ENCODE results near the gene POU4F1.

The POU4F1 gene

DNA sequence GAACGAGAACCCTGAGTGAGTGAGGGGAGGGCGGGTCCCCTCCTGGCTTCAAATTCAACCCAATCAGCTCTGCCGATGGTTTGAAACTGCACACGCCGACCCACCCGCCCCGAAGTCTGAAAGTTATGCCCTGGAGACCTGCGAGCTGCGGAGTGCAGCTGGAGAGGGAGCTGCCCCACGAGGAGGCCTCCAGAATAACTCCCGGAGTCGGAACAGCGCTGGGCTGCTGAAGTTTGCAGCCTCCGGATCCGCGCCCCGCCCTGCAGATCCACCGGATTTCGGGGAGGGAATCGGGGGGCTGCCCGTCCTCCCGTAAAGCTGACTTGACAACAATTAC lies 7.0 kb downstream of the POU4F1 start:
- no peak for DNase-seq (ENCODE audit: low spot score)
- TF ChIP-seq, protein P1, sequence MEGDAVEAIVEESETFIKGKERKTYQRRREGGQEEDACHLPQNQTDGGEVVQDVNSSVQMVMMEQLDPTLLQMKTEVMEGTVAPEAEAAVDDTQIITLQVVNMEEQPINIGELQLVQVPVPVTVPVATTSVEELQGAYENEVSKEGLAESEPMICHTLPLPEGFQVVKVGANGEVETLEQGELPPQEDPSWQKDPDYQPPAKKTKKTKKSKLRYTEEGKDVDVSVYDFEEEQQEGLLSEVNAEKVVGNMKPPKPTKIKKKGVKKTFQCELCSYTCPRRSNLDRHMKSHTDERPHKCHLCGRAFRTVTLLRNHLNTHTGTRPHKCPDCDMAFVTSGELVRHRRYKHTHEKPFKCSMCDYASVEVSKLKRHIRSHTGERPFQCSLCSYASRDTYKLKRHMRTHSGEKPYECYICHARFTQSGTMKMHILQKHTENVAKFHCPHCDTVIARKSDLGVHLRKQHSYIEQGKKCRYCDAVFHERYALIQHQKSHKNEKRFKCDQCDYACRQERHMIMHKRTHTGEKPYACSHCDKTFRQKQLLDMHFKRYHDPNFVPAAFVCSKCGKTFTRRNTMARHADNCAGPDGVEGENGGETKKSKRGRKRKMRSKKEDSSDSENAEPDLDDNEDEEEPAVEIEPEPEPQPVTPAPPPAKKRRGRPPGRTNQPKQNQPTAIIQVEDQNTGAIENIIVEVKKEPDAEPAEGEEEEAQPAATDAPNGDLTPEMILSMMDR (IDR thresholded peaks at IDR 0.05; ENCODE audit: extremely low read depth, missing control alignments): no peak

DNA sequence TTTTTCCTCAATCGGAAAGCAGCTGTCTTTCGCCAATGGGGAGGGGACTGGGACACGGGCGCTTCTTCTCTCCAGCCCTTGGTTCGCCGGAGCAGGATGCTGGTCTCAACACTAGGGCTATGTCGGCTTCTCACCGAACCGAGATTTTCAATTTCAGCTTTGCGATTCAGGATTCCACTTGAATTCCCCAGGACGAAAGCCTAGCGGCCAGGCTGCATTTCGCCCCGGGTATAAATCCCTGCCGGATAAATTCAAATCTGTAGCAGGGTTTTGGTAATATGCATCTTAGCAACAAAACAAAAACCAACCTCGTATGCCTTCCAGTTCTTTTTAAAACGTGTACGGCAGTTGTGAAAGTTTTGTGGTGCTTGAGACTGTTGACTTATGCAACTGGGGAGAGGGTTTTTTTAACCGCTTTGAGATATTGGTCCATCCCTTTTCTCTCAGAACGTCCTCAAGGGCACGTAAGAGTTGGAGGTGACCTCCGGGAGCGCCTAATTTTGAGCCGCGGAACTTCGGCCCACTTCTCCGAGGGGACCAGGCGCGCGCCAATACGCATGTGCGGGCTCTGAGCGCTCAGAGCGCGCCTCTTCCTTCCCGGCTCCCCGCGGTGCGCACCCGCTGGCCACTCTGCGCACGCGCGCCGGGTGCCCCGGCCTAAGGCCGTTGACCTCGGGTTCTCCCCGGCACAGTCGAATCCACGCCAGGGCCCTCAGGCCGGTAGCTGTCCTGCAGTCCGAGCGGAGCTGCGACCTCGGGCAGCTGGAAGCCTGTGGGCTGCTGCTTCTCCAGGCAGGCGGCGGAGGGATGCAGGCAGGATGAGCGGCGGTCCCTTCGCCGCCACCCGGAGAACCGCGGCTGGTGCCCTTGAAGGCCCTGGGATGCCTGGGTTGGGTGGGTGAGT lies 7.6 kb downstream of the POU4F1 start:
- TF ChIP-seq, protein P1 (IDR thresholded peaks at IDR 0.05; ENCODE audit: extremely low read depth, missing control alignments): no peak
- peak; percentile 74 for DNase-seq (ENCODE audit: low spot score)

DNA sequence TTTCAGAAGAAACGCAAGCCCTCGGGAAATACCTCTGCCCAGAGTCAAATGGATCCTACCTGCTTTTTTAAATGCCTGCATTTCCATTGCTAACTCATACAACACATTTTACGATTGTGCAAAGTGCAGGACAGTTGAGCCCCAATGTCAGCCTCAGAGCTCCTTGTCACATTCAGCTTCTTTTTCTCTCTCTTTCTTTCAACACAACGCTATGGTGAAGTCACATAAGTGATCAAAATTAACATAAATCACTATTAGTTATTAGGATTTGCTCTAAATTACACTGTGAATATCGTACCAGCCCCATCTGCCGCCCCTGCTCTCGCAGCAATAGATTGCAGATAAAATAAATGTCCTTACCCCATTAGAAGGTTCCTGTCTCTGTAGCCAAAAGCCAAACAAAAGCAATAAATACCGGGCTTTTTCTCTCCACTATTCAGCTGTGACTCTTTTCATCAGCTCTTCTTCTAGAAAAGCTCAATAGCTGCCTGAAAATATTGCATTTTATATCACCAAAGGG lies 8.8 kb downstream of the POU4F1 start:
- TF ChIP-seq, protein P1 (IDR thresholded peaks at IDR 0.05; ENCODE audit: extremely low read depth, missing control alignments): no peak
- no peak for DNase-seq (ENCODE audit: low spot score)

DNA sequence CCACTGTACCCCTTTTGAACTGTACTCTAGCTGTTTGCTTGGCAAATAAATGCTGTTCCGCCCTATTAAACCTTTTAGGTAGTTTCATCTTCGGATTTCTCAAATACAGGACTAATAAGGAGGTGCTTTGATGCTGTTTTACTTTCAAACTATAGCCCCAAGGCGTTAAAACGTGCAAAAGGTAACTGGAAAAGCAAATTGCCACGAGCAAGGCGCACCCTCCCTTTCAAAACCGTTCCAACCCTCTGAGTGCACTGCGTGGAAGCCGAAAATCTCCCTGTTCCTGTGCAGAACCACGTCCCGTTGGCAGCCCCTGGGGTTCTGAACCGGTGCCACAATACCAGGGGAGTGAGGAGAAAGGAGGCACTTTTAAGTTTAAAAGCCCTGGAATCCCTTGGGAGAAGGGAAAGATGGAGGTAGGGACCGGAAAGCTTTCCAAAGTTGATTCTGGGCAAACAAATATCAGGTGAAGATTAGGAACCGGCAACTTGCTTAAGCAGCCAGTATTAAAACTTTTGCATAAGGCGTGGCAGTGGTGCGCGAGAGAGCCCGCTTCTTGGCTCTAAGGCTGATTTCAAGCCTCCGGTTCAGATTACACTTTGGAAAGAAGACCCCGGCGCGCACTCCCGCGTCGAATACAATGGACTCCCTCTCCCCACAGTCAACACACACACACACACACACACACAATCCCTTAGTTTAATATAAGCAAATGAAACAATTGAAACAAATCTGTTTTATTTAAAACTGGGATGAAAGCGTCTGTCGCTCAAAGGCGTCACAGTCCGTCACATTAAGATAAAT lies 9.5 kb downstream of the POU4F1 start:
- no peak for DNase-seq (ENCODE audit: low spot score)
- TF ChIP-seq, protein P1 (IDR thresholded peaks at IDR 0.05; ENCODE audit: extremely low read depth, missing control alignments): no peak

DNA sequence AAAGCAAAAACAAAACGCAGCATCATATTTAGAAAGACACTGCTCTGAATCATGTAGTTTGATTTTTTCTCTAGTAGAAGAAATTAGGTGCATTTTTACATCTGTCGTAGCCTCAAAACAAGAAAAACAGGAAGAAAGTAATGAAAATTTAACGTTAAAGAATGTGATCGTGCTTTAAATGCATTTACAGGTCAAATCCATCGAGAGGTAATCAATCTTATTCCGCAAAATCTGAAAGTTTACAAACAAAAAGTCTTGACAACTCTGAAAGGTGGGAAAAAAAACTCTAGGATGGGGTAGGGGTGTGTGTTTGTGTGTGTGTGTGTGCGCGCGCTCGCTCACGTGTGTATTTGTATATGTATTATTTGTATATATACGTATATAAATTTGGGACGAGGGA lies 10.2 kb downstream of the POU4F1 start:
- DNase-seq (ENCODE audit: low spot score): no peak
- TF ChIP-seq, protein P1 (IDR thresholded peaks at IDR 0.05; ENCODE audit: extremely low read depth, missing control alignments): no peak

DNA sequence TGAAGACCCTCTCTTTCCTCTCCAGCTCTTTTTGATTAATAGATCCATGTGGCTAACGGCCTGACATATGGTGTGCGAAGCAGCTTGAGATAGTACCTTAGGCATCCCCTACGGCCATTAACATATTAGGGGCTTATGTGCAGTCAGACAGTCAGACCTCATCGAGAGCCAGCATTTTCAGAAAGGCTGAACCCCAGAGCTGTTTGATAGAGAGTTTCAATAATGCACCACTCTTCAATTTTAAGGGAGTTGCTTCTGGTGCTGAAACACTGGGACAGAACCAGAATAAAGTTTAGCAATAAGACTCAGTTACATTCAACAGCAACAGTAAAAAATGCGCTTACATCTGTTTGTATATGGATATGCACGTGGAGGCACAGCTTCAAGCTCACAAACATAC lies 10.8 kb downstream of the POU4F1 start:
- no peak for DNase-seq (ENCODE audit: low spot score)
- TF ChIP-seq, protein P1 (IDR thresholded peaks at IDR 0.05; ENCODE audit: extremely low read depth, missing control alignments): no peak

DNA sequence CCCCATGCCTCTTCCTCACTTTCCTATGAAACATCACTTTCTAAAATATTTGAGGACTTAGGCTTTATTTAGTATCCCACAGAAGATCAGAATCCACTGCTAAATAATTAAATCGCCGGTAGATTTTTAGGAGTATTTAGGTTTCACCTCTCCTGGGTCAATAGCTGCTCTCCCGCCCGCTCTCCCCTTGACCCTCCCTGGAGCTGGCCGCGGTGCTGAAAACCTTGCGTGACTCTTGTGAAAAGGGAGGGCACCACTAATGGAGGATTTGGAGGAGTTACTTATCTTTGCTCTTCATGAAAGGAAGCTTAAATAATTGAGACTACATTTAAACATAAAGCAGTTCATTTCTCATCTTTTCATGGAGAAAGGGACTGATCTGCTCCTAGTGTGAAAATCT lies 14.1 kb downstream of the POU4F1 start:
- TF ChIP-seq, protein P1 (IDR thresholded peaks at IDR 0.05; ENCODE audit: extremely low read depth, missing control alignments): no peak

More for the DNA sequence above, 14.1 kb downstream of the POU4F1 start:
- DNase-seq (ENCODE audit: low spot score): peak; percentile 34
